Measurements from ENCODE around the gene CD81.

DNA sequence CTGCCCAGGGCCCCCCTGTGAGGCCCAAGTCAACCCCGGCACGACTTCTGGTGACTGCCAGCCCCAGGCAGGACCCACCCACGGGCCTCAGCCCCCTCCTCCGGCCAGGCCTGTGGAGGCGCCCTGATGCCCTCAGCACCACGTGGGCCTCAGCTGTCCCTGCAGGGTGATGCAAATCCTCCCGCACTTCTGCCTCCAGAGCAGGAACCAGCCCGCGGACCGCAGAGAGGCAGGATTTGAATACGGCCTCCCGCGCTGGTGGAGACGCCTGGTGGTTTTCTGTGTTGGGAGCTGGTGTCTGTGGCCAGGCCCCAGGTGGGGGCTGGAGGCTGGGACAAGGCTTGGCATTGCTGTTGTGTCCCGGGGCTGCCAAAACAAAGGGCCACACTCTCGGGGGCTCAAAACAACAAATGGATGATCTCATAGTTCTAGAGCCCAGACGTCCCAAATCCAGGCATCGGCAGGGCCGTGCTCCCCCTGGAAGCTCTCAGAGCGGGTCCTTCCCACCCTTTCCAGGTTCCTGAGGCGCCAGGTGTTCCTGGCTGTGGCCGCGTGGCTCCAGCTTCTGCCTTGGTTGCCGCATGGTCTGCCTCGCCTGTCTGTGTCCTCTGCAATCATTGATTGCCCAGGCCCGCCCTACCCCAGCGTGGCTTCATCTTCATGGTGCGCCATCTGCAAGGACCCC is 47.8 kb downstream of the CD81 start:
- TF ChIP-seq, protein P1, sequence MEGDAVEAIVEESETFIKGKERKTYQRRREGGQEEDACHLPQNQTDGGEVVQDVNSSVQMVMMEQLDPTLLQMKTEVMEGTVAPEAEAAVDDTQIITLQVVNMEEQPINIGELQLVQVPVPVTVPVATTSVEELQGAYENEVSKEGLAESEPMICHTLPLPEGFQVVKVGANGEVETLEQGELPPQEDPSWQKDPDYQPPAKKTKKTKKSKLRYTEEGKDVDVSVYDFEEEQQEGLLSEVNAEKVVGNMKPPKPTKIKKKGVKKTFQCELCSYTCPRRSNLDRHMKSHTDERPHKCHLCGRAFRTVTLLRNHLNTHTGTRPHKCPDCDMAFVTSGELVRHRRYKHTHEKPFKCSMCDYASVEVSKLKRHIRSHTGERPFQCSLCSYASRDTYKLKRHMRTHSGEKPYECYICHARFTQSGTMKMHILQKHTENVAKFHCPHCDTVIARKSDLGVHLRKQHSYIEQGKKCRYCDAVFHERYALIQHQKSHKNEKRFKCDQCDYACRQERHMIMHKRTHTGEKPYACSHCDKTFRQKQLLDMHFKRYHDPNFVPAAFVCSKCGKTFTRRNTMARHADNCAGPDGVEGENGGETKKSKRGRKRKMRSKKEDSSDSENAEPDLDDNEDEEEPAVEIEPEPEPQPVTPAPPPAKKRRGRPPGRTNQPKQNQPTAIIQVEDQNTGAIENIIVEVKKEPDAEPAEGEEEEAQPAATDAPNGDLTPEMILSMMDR (IDR thresholded peaks at IDR 0.05): no peak
- TF ChIP-seq POLR2AphosphoS5 (IDR thresholded peaks at IDR 0.05; ENCODE audit: low read depth, low read length): no peak
- TF ChIP-seq, protein P2, sequence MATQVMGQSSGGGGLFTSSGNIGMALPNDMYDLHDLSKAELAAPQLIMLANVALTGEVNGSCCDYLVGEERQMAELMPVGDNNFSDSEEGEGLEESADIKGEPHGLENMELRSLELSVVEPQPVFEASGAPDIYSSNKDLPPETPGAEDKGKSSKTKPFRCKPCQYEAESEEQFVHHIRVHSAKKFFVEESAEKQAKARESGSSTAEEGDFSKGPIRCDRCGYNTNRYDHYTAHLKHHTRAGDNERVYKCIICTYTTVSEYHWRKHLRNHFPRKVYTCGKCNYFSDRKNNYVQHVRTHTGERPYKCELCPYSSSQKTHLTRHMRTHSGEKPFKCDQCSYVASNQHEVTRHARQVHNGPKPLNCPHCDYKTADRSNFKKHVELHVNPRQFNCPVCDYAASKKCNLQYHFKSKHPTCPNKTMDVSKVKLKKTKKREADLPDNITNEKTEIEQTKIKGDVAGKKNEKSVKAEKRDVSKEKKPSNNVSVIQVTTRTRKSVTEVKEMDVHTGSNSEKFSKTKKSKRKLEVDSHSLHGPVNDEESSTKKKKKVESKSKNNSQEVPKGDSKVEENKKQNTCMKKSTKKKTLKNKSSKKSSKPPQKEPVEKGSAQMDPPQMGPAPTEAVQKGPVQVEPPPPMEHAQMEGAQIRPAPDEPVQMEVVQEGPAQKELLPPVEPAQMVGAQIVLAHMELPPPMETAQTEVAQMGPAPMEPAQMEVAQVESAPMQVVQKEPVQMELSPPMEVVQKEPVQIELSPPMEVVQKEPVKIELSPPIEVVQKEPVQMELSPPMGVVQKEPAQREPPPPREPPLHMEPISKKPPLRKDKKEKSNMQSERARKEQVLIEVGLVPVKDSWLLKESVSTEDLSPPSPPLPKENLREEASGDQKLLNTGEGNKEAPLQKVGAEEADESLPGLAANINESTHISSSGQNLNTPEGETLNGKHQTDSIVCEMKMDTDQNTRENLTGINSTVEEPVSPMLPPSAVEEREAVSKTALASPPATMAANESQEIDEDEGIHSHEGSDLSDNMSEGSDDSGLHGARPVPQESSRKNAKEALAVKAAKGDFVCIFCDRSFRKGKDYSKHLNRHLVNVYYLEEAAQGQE (IDR thresholded peaks at IDR 0.05; ENCODE audit: insufficient read depth in 1 of 2, low read depth in 2 of 2, low read length in 1 of 2): no peak
